B cell (primary cell): ENCODE data around the gene TMEM140. TPM values are rescaled to one million over a fixed set of nuclear protein-coding genes. Genes with fewer than 3 reads are reported as not detected.

Source experiments
- ATAC-seq: fragments of 200-7000 bp; cut with Tn5 transposase; one replicate; pipeline ENCODE4 v1.10.0; 2021; ENCODE audit warnings: low read depth, mild to moderate bottlenecking, moderate number of reproducible peaks, moderate library complexity
- CTCF ChIA-PET: fragments of 350-600 bp; sonication (Branson Sonifier 250); formaldehyde crosslinking; loops from one replicate; lab custom pipeline; 2021; ENCODE audit warnings: antibody characterized with exemption, inconsistent platforms; lab: Charles Lee
- POLR2A ChIA-PET: fragments of 350-600 bp; sonication (Branson Sonifier 250); formaldehyde crosslinking; loops from one replicate; lab custom pipeline; 2021; ENCODE audit warnings: antibody characterized with exemption; lab: Charles Lee
- DNase-seq: peaks from one replicate; pipeline ENCODE4 v3.0.0; 2013
- H2AFZ ChIP-seq: 2 replicates; pipeline ENCODE4 v1.6.1; 2012; ENCODE audit warnings: mild to moderate bottlenecking, low read depth, low read length; ENCODE audit not compliant: insufficient read depth, poor library complexity, severe bottlenecking
- H3K27ac ChIP-seq, 2 donors: 1 replicate in 1 of 2; 2 replicates in 1 of 2; pipeline ENCODE4 v1.5.1; 2012 to 2013; ENCODE audit warnings: low read length in 2 of 2, mild to moderate bottlenecking in 2 of 2, moderate library complexity in 1 of 2
- H3K27me3 ChIP-seq, 4 experiments: fragments of 200-600 bp in 1 of 4; sonication (generic) in 1 of 4; replicated peaks in 1 of 4; 1 replicate in 2 of 4; 2 replicates in 2 of 4; pipeline versions ENCODE4 v1.6.1 to v1.7.0; 2013 to 2016; ENCODE audit warnings: low read length in 3 of 4, mild to moderate bottlenecking in 2 of 4, mixed read lengths in 1 of 4, moderate library complexity in 1 of 4; ENCODE audit not compliant: insufficient read depth in 4 of 4, control insufficient read depth in 3 of 4; ENCODE audit errors: control extremely low read depth in 1 of 4
- H3K36me3 ChIP-seq, 2 experiments: replicated peaks in 1 of 2; 1 replicate in 1 of 2; 2 replicates in 1 of 2; pipeline versions ENCODE4 v1.6.1 to v1.7.1; 2013; ENCODE audit warnings: low read length in 1 of 2; ENCODE audit not compliant: insufficient read depth in 2 of 2, control insufficient read depth in 1 of 2; ENCODE audit errors: control extremely low read depth in 1 of 2, extremely low read depth in 1 of 2
- H3K4me1 ChIP-seq, 2 donors: fragments of 200-600 bp in 1 of 2; sonication (generic) in 1 of 2; 1 replicate in 1 of 2; 2 replicates in 1 of 2; pipeline versions ENCODE4 v1.5.1 to v1.6.1; 2013 to 2017; ENCODE audit warnings: low read length in 2 of 2; ENCODE audit not compliant: control insufficient read depth in 2 of 2, insufficient read depth in 2 of 2
- H3K4me2 ChIP-seq: replicated peaks from 2 replicates; pipeline ENCODE3; 2012; ENCODE audit warnings: mild to moderate bottlenecking, low read depth, low read length; ENCODE audit not compliant: poor library complexity, severe bottlenecking
- H3K4me3 ChIP-seq, 5 experiments: fragments of 200-600 bp in 1 of 5; sonication (generic) in 1 of 5; 1 replicate in 3 of 5; 2 replicates in 2 of 5; pipeline versions ENCODE4 v1.5.1 to v1.7.0; 2011 to 2016; ENCODE audit warnings: low read length in 4 of 5, mild to moderate bottlenecking in 4 of 5, low read depth in 2 of 5, control low read depth in 1 of 5, moderate library complexity in 1 of 5; ENCODE audit not compliant: insufficient read depth in 1 of 5; ENCODE audit errors: control extremely low read depth in 1 of 5, extremely low read depth in 1 of 5
- H3K79me2 ChIP-seq: fragments of 200-600 bp; sonication (generic); one replicate; pipeline ENCODE4 v1.6.0; 2016; ENCODE audit warnings: low read length; ENCODE audit not compliant: control insufficient read depth, insufficient read depth
- H3K9ac ChIP-seq: fragments of 200-600 bp; sonication (generic); 2 replicates; pipeline ENCODE4 v1.6.1; 2017; ENCODE audit warnings: mild to moderate bottlenecking, low read length, moderate library complexity
- H3K9me3 ChIP-seq, 3 donors: one replicate each; pipeline versions ENCODE4 v1.6.1 to v1.7.1; 2013; ENCODE audit warnings: low read length in 2 of 3; ENCODE audit not compliant: control insufficient read depth in 2 of 3, insufficient read depth in 1 of 3; ENCODE audit errors: control extremely low read depth in 1 of 3
- H4K20me1 ChIP-seq: 2 replicates; pipeline ENCODE4 v1.6.0; 2012; ENCODE audit warnings: mild to moderate bottlenecking, low read length; ENCODE audit not compliant: insufficient read depth, control insufficient read depth, poor library complexity, severe bottlenecking
- H3K27ac Mint-ChIP-seq: one replicate; pipeline ENCODE4 v1.8.0; 2021; ENCODE audit warnings: mixed read lengths
- H3K27me3 Mint-ChIP-seq: one replicate; pipeline ENCODE4 v1.8.0; 2021; ENCODE audit warnings: mixed read lengths
- H3K4me1 Mint-ChIP-seq: one replicate; pipeline ENCODE4 v1.8.0; 2021; ENCODE audit warnings: mixed read lengths
- H3K4me3 Mint-ChIP-seq: one replicate; pipeline ENCODE4 v1.8.0; 2021; ENCODE audit warnings: mixed read lengths
- H3K9me3 Mint-ChIP-seq: one replicate; pipeline ENCODE4 v1.8.0; 2022; ENCODE audit warnings: mixed read lengths; ENCODE audit not compliant: insufficient read depth
- CTCF ChIP-seq: fragments of 200-600 bp; IDR thresholded peaks from one replicate; pipeline ENCODE4 v1.8.0; 2022; ENCODE audit warnings: antibody characterized with exemption, mild to moderate bottlenecking
- EZH2 ChIP-seq: IDR thresholded peaks from 2 replicates; pipeline ENCODE4 v1.6.1; 2012; ENCODE audit warnings: borderline replicate concordance, low read depth, mild to moderate bottlenecking, moderate library complexity, low read length; ENCODE audit not compliant: insufficient read depth, poor library complexity, severe bottlenecking
- WGBS: methylation state at CpG from one replicate; pipeline ENCODE4 v1.1.5; 2013; ENCODE audit warnings: missing lambda C conversion rate; ENCODE audit not compliant: insufficient coverage; 5-methylcytosine and 5-hydroxymethylcytosine counted together
- intact Hi-C: fragments of 100-400 bp; cut with micrococcal nuclease; formaldehyde crosslinking; loops from one replicate; pipeline ENCODE4 v1.10.0; 2022
- polyA plus RNA-seq: library from polyadenylated mRNA; depleted of rRNA; stranded (reverse); fragments of >200 nt; gene quantifications from 2 replicates; pipeline ENCODE4 v1.2.3, GENCODE V29; 2012
- total RNA-seq, 2 donors: library from RNA; stranded (reverse); fragments of 120-200 nt in 1 of 2; gene quantifications; 1 replicate in 1 of 2; 2 replicates in 1 of 2; pipeline versions ENCODE4 v1.2.3 to v1.2.4, GENCODE V29; 2013 to 2022

The TMEM140 gene
- total and polyA plus RNA-seq, 2 donors (not counting 1 experiment from before 2014, with no cell fraction given), result 3.8 to 79.1 TPM

- H3K4me3 Mint-ChIP-seq, result peak overlapping the region; percentile 91
- peaks cover 42 to 52% of the 10 kb centered on the region in 2 donors for H3K4me1 ChIP-seq
- H3K4me3 ChIP-seq, result peak overlapping the region; percentile 51 to 98 (median 72)
- ATAC-seq (peak; percentile 2), DNase-seq (peak; percentile 49)
- intact Hi-C loops, result loop anchor here (5.0 kb wide), 3 partner anchors 365 to 690 kb away; partner anchors contain the start of genes AKR1B1, BPGM and CNOT4
- no peaks in the 10 kb centered on the region for H3K36me3 ChIP-seq
- TF ChIP-seq CTCF, result no peak
- TF ChIP-seq EZH2, result no peak
- ChIA-PET POLR2A (interaction anchor here (0.6 to 2.8 kb wide), 7 partner anchors 10 to 501 kb away, joined by 3 to 32 read pairs (median 6); partner anchors contain the start of genes AGBL3, BPGM, CYREN and WDR91), CTCF (interaction anchor here (0.9 to 8.3 kb wide), 8 partner anchors 10 to 160 kb away, joined by 3 to 78 read pairs (median 6); partner anchors contain the start of genes AGBL3 and CYREN)
- H3K4me1 Mint-ChIP-seq, result peaks cover 56% of the 10 kb centered on the region
- H3K9me3 Mint-ChIP-seq, result no peaks in the 10 kb centered on the region
- no peaks in the 10 kb centered on the region for H3K27me3 ChIP-seq
- H3K79me2 ChIP-seq, result peaks cover 44% of the 10 kb centered on the region
- peak overlapping the region; percentile 74 for H2AFZ ChIP-seq
- peak overlapping the region; percentile 86 to 90 for H3K27ac ChIP-seq
- peak overlapping the region; percentile 77 for H3K9ac ChIP-seq
- 3% methylated on average over 5 of the region's 6 CpGs for WGBS
- no peaks in the 10 kb centered on the region for H4K20me1 ChIP-seq
- peak overlapping the region; percentile 70 for H3K4me2 ChIP-seq
- no peaks in the 10 kb centered on the region for H3K27me3 Mint-ChIP-seq
- H3K27ac Mint-ChIP-seq, result peak overlapping the region; percentile 94
- no peaks in the 10 kb centered on the region for H3K9me3 ChIP-seq
These were observed 452 bp upstream of the TMEM140 start for GRCh38 chr7:135147341-135147898.
